Activated B cell treated with CpG ODN at 0.5 μM for 24 hours (primary cell): ENCODE measurements around the gene KDM5A. TPM values are rescaled to one million over a fixed set of nuclear protein-coding genes. Genes with fewer than 3 reads are reported as not detected.

ENCODE experiments used
- ATAC-seq: fragments of 200-7000 bp; cut with Tn5 transposase; one replicate; pipeline ENCODE4 v1.10.0; 2021; ENCODE audit warnings: low read depth, mild to moderate bottlenecking, moderate library complexity
- CTCF ChIA-PET: fragments of 350-600 bp; sonication (Branson Sonifier 250); formaldehyde crosslinking; loops from one replicate; lab custom pipeline; 2021; ENCODE audit warnings: antibody characterized with exemption; lab: Charles Lee
- POLR2A ChIA-PET: fragments of 350-600 bp; sonication (Branson Sonifier 250); formaldehyde crosslinking; loops from one replicate; lab custom pipeline; 2021; ENCODE audit warnings: antibody characterized with exemption; lab: Charles Lee
- DNase-seq: peaks from one replicate; pipeline ENCODE4 v3.0.0; 2022
- H3K27ac Mint-ChIP-seq: one replicate; pipeline ENCODE4 v1.8.0; 2020; ENCODE audit warnings: mixed read lengths
- H3K27me3 Mint-ChIP-seq: one replicate; pipeline ENCODE4 v1.8.0; 2021; ENCODE audit warnings: mixed read lengths
- H3K36me3 Mint-ChIP-seq: one replicate; pipeline ENCODE4 v1.8.0; 2021; ENCODE audit warnings: low read depth, mixed read lengths
- H3K4me1 Mint-ChIP-seq: one replicate; pipeline ENCODE4 v1.8.0; 2021; ENCODE audit warnings: mixed read lengths
- H3K4me3 Mint-ChIP-seq: one replicate; pipeline ENCODE4 v1.8.0; 2020; ENCODE audit warnings: mild to moderate bottlenecking, mixed read lengths
- H3K9me3 Mint-ChIP-seq: one replicate; pipeline ENCODE4 v1.8.0; 2020; ENCODE audit warnings: mixed read lengths
- CTCF ChIP-seq: fragments of 200-600 bp; IDR thresholded peaks from one replicate; pipeline ENCODE4 v1.8.0; 2022; ENCODE audit warnings: antibody characterized with exemption, mild to moderate bottlenecking
- intact Hi-C: fragments of 100-400 bp; cut with micrococcal nuclease; formaldehyde crosslinking; loops from one replicate; pipeline ENCODE4 v1.15.1; 2024
- total RNA-seq: library from RNA; stranded (reverse); gene quantifications from 2 replicates; pipeline ENCODE4 v1.2.3, GENCODE V29; 2022

Gene KDM5A
- total RNA-seq, 1 donor from 2014 or later = 135 TPM

GRCh38 chr12:288687-289086 lies 100.4 kb downstream of the KDM5A start:
- Mint-ChIP-seq H3K27ac (no peak overlapping the region), H3K4me1 (peaks cover 5% of the 10 kb centered on the region), H3K27me3 (no peaks in the 10 kb centered on the region), H3K9me3 (no peaks in the 10 kb centered on the region), H3K4me3 (no peak overlapping the region), H3K36me3 (peaks cover 85% of the 10 kb centered on the region)
- intact Hi-C loops = no loop called here
- DNase-seq = no peak
- ATAC-seq = no peak
- ChIA-PET CTCF (no interaction called here), POLR2A (no interaction called here)
- no peak for TF ChIP-seq CTCF

- no peak overlapping the region for H3K27ac Mint-ChIP-seq
These were observed 102.4 kb downstream of the KDM5A start for GRCh38 chr12:286531-287300.

GRCh38 chr12:278046-278445 lies 111.1 kb downstream of the KDM5A start:
- POLR2A ChIA-PET = no interaction called here
- Mint-ChIP-seq H3K4me1 (peaks cover 6% of the 10 kb centered on the region), H3K27me3 (no peaks in the 10 kb centered on the region), H3K27ac (no peak overlapping the region), H3K36me3 (peaks cover 34% of the 10 kb centered on the region), H3K9me3 (no peaks in the 10 kb centered on the region), H3K4me3 (no peak overlapping the region)
- DNase-seq (no peak), ATAC-seq (no peak)
- TF ChIP-seq CTCF = no peak
- intact Hi-C loops = no loop called here
- CTCF ChIA-PET = no interaction called here

More at GRCh38 chr12:286531-287300, 102.4 kb downstream of the KDM5A start:
- H3K36me3 Mint-ChIP-seq = peaks cover 81% of the 10 kb centered on the region
- H3K9me3 Mint-ChIP-seq = no peaks in the 10 kb centered on the region
- DNase-seq (no peak), ATAC-seq (no peak)
- no peaks in the 10 kb centered on the region for H3K27me3 Mint-ChIP-seq
- intact Hi-C loops = no loop called here
- H3K4me1 Mint-ChIP-seq = peaks cover 5% of the 10 kb centered on the region
- ChIA-PET CTCF (no interaction called here), POLR2A (interaction anchor here (0.6 to 1.3 kb wide), 2 partner anchors 20 to 103 kb away, joined by 4 to 10 read pairs; partner anchors contain the start of gene KDM5A)
- no peak for TF ChIP-seq CTCF
- no peak overlapping the region for H3K4me3 Mint-ChIP-seq

- no peak overlapping the region for H3K4me3 Mint-ChIP-seq
- no peaks in the 10 kb centered on the region for H3K27me3 Mint-ChIP-seq
- CTCF ChIA-PET = interaction anchor here (0.6 kb wide), 1 partner anchor 40 kb away, joined by 5 read pairs; no protein-coding TSS in a partner anchor
- peaks cover 6% of the 10 kb centered on the region for H3K4me1 Mint-ChIP-seq
- DNase-seq (no peak), ATAC-seq (no peak)
- no peaks in the 10 kb centered on the region for H3K9me3 Mint-ChIP-seq
- no peak for TF ChIP-seq CTCF
- POLR2A ChIA-PET = no interaction called here
- H3K36me3 Mint-ChIP-seq = peaks cover 20% of the 10 kb centered on the region
- no peak overlapping the region for H3K27ac Mint-ChIP-seq
- intact Hi-C loops = no loop called here
These were observed 113.3 kb downstream of the KDM5A start for GRCh38 chr12:275812-276211.

- no peaks in the 10 kb centered on the region for H3K9me3 Mint-ChIP-seq
- ChIA-PET POLR2A (no interaction called here), CTCF (no interaction called here)
- no peak for DNase-seq
- no peak for ATAC-seq
- no peak overlapping the region for H3K27ac Mint-ChIP-seq
- peaks cover 6% of the 10 kb centered on the region for H3K4me1 Mint-ChIP-seq
- intact Hi-C loops = no loop called here
- H3K36me3 Mint-ChIP-seq = no peaks in the 10 kb centered on the region
- TF ChIP-seq CTCF = no peak
- H3K4me3 Mint-ChIP-seq = no peak overlapping the region
- no peaks in the 10 kb centered on the region for H3K27me3 Mint-ChIP-seq
These were observed 115.7 kb downstream of the KDM5A start for GRCh38 chr12:273382-273781.
